Measurements from ENCODE around the gene EPO.
A peak's percentile ranks its signal among the peaks of the same experiment; 100 is the strongest.
"Not testable (repeated sequence)": the region's sequence is repeated elsewhere in the genome, so short reads cannot be mapped to it uniquely, and the experiment has no call there.

EPO gene

DNA sequence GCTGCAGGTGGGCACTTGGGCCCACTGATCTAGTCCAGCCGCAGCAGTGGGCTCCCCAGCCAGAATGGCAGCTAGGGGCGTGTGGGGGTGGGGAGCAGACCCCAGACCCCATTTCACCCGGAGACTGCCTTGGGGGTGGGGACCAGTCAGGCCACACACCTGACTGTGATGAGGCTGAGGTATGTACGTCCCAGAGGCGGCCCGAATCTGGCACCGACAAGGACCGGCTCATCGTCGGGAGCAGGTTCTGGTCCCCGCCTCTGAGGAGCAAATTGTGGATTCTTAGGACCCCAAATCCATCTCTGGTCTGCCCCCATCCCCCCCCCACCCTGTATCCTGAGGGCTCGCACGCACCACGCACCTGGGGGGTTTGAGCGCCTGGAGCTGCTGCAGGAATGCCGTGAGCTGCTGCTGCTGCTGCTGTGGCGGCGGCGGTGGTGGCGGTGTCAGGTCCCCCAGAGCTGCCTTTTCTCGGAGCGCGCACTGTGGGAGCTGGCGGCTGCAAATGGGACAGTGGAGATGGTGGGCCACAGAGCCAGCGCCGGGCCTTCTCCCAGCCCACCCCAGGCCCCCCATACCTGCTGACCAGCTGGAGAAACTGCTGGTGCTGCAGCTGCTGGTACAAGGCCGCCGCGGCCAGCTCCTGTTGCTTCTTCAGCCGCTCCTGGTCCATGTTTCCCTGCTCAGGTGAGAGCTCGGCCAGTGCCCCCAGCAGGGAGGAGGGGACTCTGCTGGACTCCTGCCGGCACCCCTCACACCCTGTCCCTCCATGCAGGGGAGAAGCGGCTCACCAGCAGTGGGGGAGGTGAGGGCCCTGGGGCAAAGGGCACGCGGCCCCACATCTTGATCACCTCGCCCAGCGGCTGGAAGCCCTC lies 36.4 kb upstream of the EPO start:
- DNase-seq, result no peak

- DNase-seq, result no peak
Measured at GRCh38 chr7:100684534-100685042, 35.7 kb upstream of the EPO start.

GRCh38 chr7:100685049-100685605 lies 35.1 kb upstream of the EPO start:
- no peak for DNase-seq

GRCh38 chr7:100685631-100686145 lies 34.6 kb upstream of the EPO start:
- no peak for DNase-seq

- no peak for DNase-seq
Measured at GRCh38 chr7:100686201-100686821, 34.0 kb upstream of the EPO start.

DNA sequence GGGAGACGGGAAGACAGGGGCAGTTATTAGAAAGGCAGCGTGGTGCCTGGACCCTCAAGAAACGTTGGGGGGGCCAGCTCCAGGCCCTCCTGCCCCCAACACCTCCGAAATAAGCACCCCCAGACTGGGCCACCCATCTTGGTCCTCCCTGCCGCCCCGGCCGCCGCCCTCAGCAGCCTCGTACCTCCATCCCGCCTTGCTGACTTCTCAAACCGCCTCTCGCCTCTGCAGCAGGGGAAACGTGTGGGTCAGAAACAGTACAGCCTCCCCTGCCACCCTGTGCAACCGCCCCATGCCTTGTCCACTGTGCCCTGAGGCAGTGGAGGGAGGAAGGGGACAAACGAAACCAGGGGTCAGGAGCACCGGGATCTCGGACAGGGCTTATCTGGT lies 33.5 kb upstream of the EPO start:
- DNase-seq, result no peak

GRCh38 chr7:100687261-100687660 lies 33.0 kb upstream of the EPO start:
- DNase-seq, result no peak

DNA sequence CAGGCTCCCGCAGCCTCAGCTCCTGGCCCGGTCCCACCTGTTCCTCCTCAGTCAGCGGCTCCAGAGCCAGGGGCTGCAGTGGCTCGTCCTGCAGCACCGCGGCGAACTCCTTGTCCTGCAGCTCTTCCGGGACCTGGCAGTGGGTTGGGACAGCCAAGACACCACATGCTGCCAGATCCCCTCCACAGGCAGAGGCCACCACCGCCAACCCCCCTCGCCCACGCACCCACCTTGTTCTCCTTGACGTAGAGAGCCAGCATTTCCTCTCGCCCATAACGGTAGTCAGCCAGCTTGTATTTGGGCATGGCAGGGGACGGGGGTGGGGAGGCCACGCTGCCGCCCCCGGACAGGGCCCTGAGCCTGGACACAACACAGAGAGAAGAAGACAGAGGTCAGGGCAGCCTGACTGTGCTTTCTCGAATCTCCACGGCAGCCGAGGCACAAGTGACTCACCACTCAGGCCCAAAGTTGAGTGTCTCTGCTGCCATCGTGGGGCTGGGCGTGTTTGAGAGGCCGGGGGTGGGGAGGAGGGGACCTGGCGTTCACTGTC lies 32.4 kb upstream of the EPO start:
- DNase-seq, result no peak

DNA sequence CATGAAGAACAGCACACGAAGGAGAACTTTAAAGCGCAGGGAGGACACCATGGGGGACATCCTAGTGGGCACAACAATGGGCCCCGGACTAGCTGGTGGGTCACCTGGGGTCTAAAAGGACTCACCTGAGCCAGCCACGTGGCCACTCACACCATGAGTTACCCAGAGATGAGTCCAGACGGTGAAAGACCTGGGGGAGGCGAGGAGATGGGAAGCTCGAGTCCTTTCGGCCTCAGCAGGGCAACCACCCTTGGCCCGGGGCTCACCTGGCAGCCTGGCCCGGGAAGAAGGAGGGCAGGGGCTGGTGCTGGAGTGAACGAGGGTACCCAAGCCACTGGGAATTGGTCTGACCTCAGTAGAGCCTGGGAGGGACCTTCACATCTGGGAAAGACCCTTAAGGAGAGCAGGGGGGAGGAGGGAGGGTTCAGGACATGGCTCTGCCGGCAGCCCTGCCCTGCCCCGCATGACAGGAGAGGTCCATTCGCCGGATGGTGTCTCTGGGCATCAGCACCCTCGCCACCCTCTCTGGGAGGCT lies 31.9 kb upstream of the EPO start:
- DNase-seq, result no peak

- DNase-seq, result no peak
Measured at GRCh38 chr7:100689230-100690135, 30.8 kb upstream of the EPO start.

DNA sequence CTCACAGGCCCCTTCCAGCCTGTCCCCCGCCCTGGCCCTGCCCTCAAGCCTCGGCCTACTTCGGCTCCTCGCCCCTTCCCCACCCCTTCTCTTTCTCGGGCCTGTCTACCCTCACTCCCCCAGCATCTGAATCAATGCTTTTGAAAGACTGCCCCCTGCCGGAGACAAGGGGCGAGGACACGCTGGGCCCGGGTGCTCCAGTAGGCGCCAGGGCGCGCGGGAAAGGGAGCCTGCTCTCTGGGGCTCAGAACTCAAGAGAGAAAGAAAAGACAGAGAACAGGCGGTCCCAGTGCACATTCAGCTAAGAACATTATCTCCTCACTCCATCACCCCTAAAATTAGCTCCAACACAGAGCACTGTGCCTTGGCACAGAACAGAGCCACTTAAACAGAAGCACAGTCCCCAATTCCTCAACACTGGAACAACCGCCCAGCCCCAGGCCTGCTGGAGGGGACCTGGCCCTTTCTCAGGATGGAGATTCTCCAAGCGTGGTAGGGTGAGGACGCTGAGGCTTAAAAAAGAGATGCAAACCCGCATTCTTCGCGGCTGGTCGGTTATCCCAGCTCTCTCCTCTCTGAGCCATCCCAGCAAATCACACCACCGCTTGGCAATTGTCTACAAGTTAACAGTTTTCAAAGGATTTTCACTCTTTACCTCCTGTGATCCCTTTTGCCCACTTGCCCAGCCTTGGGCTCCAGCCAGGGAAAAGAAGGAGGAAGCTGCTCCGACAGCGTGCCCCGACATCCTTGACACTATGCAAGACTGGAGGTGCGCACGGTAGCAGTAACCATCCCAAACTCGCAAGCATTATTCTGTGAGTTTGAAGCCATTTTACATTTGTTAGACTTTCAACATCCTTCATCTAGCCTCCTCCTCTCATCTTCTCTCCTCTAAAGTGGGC lies 28.3 kb upstream of the EPO start:
- DNase-seq, result peak; percentile 81

- DNase-seq, result no peak
Measured at GRCh38 chr7:100692578-100692961, 27.7 kb upstream of the EPO start.

- DNase-seq, result no peak
Measured at GRCh38 chr7:100693312-100694097, 26.8 kb upstream of the EPO start.

- DNase-seq, result peak; percentile 61
Measured at GRCh38 chr7:100694098-100694745, 26.0 kb upstream of the EPO start, which contains the start of gene GIGYF1. Gene GIGYF1 (minus strand): TSS chr7:100694250. CDS start chr7:100688238, 6,012 bp downstream.

- DNase-seq, result no peak
Measured at GRCh38 chr7:100696123-100696521, 24.1 kb upstream of the EPO start.

DNA sequence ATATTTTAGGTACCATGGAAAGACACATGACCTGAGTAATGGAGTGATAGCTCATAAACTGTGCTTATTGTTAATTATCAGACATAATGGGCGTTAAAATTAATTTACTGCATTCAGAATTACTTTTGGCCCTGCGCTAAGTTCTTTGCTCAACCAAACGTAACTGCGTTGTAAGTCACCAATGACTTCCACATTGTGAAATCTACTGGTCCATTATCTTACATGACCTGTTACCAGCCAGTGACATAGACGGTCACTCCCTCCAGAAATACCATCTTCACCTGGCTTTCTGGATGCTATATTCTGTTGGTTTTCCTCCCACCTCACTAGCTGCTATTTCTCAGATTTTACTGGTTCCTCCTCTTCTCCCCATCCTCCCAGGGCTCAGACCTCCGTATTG lies 21.2 kb upstream of the EPO start:
- no peak for DNase-seq

- not testable (repeated sequence) for DNase-seq
Measured at GRCh38 chr7:100701089-100701488, 19.2 kb upstream of the EPO start.

DNA sequence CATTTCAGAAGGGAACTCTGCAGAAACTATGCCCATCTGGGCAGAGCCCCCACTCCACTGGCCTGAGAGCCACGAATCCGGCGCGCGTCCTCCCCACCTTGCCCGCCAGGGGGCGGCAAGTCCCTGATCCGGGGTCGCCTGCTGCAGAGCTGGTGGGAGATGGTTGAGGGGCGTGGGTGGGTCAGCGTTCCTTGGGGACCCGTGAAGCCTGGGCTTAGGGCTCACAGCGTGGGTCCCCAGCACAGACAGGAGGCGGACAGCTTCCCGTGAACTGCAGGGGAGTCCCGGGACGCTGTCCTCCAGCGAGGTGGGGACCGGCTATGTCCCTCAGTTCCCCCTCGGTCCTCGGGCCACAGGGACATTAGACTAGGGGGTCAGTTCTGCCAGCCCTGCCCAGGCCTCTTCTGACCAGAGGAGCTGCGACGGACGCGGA lies 14.9 kb upstream of the EPO start:
- DNase-seq, result peak; percentile 79
